IPS-15b (cell line): ENCODE measurements around the gene FAM171A2.

Source experiments
- H3K27me3 ChIP-seq: one replicate; pipeline ENCODE4 v1.6.1; 2013; ENCODE audit warnings: low read length; ENCODE audit not compliant: control insufficient read depth, insufficient read depth
- H3K36me3 ChIP-seq: one replicate; pipeline ENCODE4 v1.6.1; 2013; ENCODE audit warnings: low read length; ENCODE audit not compliant: control insufficient read depth, insufficient read depth
- H3K4me1 ChIP-seq: one replicate; pipeline ENCODE4 v1.6.1; 2013; ENCODE audit warnings: mild to moderate bottlenecking, low read length; ENCODE audit not compliant: control insufficient read depth, insufficient read depth
- H3K4me3 ChIP-seq: one replicate; pipeline ENCODE4 v1.5.1; 2013; ENCODE audit warnings: low read depth, low read length
- H3K9ac ChIP-seq: one replicate; pipeline ENCODE4 v1.6.1; 2013; ENCODE audit warnings: low read depth, mild to moderate bottlenecking, low read length
- H3K9me3 ChIP-seq: one replicate; pipeline ENCODE4 v1.6.1; 2013; ENCODE audit warnings: mild to moderate bottlenecking, low read length; ENCODE audit not compliant: control insufficient read depth, insufficient read depth

Gene FAM171A2

DNA sequence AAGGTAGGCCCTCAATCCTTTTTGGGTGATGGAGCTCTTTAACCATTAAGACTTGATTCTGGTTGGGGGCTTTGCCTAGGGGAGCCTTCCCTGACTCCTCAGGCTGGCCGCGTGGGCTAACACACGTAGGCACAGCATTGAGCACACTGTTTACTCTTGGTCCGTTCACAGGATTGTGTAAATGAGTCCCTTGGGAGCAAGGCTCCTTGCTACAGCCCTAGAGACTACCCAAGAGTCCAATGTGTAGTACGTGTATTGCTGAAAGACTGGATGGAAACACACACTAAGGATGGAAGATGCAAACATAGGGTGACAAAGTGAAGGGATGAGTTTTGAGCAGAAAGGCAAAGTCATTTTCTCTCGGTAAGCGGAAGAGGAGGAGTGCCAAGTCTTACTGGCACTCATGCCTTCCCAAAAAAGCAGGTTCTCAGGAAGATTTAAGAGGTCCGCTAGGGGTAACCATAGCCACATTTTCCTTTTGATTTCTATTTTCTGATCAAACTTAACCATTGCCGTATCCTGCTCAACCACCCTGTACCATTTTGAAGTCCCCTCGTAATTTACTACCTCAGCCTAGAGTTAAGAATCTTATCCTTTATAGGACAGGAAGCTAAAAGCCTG, 26.7 kb upstream of the FAM171A2 start:
- no peaks in the 10 kb centered on the region for H3K4me1 ChIP-seq
- no peaks in the 10 kb centered on the region for H3K36me3 ChIP-seq
- H3K9me3 ChIP-seq = no peaks in the 10 kb centered on the region
- H3K4me3 ChIP-seq = no peak overlapping the region
- H3K27me3 ChIP-seq = peaks cover 15% of the 10 kb centered on the region
- H3K9ac ChIP-seq = no peak overlapping the region

DNA sequence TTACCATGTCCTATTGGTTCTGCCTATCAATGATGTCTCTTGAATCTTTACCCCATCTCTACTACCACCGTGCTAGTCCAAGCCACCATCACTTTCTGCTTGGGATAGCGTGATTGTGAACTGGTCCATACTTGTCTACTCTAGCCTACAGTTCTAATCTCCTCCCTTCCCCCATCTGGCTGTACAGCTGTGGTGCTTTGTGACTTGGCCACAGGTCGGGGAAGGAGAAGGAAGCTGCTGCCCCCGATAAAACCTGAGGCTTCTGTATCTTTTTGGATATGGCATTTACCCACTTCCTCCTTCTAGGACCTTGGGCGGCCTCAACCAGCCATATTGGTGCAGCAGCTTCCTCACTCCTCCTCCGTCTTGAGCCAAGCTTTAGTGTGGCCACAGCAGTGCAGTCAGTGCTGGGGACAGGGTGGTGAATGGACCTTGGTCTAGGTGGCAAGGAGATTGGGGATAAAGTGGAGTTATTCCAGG, 26.1 kb upstream of the FAM171A2 start:
- H3K4me3 ChIP-seq = no peak overlapping the region
- H3K36me3 ChIP-seq = no peaks in the 10 kb centered on the region
- H3K9ac ChIP-seq = no peak overlapping the region
- H3K9me3 ChIP-seq = no peaks in the 10 kb centered on the region
- H3K27me3 ChIP-seq = peaks cover 18% of the 10 kb centered on the region
- no peaks in the 10 kb centered on the region for H3K4me1 ChIP-seq

DNA sequence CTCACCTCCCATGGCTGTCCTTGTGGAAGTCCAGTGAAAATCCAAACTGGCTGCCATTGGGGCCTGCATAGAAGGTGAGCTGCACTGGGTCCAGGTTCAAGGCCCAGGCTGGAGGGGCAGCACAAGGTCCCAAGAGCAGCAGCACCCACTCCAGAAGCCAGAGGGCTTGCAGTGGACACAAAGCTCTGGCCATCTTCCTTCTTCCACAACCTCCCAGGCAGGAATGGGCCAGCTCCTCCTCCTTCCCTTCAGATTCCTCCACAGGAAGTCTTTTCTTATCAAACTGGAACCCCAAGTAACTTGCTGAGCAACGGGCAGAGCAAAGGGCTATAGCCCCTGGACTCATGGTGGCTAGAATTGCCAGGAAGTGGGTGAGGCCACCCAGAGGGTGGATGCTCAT, 25.6 kb upstream of the FAM171A2 start, which contains the start of gene ITGA2B:
TSS of gene ITGA2B (minus strand) at position 369 of the 400 bp plus-strand sequence. CDS start at position 193, 176 bp downstream.
- no peaks in the 10 kb centered on the region for H3K9me3 ChIP-seq
- H3K4me1 ChIP-seq = peaks cover under 1% of the 10 kb centered on the region
- no peak within 1 kb of the TSS for H3K4me3 ChIP-seq
- peaks cover 23% of the 10 kb centered on the region for H3K27me3 ChIP-seq
- H3K36me3 ChIP-seq = no peaks in the 10 kb centered on the region
- no peak within 1 kb of the TSS for H3K9ac ChIP-seq

DNA sequence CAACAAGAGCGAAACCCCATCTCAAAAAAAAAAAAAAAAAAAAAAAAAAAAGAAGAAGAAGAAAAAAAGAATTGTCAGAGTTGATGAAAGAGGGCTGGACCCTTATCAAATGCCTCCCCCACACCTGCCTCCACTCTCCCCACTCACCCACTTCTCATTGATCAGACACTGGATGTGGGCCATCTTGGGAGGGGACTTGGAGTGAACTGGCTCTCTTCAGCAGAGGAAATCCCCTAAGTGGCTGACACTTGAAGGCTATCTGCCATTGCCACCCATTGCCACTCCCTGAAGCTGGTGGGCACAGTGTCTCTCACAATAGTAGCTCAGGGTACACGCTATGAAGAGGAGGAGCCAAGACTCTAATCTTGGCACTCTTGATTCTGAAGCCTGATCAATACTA, 24.2 kb upstream of the FAM171A2 start:
- H3K4me1 ChIP-seq = peaks cover 2% of the 10 kb centered on the region
- H3K36me3 ChIP-seq = no peaks in the 10 kb centered on the region
- H3K27me3 ChIP-seq = peaks cover 36% of the 10 kb centered on the region
- H3K4me3 ChIP-seq = no peak overlapping the region
- no peaks in the 10 kb centered on the region for H3K9me3 ChIP-seq
- no peak overlapping the region for H3K9ac ChIP-seq

DNA sequence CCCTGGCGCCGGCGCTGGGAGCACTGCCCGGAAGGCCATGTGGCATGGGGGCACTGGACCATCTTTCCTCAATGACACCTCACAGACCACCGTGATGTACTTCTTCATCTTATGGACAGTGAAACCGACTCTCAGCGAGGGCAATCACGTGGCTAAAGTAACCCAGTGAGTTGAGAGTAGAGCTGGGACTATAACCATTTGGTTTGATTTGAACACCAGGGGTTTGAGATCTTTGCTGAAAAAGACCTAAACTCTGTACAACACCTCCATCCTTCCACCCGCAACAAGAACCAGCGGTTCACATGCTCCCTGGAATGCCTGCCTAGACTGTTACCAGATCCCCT, 22.5 kb upstream of the FAM171A2 start:
- no peaks in the 10 kb centered on the region for H3K9me3 ChIP-seq
- H3K9ac ChIP-seq = no peak overlapping the region
- peaks cover 2% of the 10 kb centered on the region for H3K4me1 ChIP-seq
- no peaks in the 10 kb centered on the region for H3K36me3 ChIP-seq
- peak overlapping the region; percentile 70 for H3K4me3 ChIP-seq
- H3K27me3 ChIP-seq = peaks cover 39% of the 10 kb centered on the region

DNA sequence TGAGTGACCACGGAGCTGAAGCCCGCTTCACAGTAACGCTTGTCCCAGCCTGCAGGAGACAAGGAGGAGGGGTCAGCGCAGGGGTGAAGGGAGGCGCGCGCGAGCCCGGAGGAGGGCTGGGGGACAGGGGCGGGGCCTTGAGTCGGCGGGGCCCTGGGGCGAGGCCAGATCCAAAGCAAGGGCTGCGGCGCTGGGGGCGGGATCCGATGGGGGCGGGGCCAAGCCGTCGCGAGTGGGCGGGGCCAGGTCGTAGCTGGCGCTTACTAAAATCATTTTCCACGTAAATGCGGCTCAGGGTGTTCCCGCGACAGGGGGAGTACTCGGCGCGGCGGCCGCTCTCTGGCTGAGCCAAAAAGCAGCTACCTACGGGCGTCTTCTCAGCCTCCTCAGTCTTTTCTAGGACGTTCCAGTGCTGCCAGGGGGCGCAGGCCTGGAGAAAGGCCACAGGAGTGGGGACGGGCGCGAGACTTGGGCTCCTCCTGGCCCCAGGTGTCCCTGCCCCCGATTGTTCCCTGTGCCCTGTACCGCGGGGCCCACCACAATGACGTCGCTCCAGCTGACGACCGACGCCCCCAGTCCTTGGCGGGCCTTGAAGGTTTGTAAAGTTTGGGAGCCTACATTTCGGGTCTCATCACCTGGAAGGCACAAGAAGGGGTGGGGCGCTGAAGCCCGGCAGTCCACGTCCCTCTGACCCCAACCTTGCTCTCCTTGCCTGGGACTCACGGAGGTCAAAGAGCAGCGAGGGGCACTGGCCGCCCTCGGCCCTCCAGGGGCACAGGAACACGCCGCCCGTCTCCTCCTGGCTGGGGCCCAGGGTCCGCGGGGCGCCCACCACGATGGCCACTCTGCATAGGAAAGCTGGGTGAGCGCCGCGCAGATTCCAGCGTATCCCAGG, 21.9 kb upstream of the FAM171A2 start:
- Histone ChIP-seq H3K9ac (peak overlapping the region; percentile 54), H3K9me3 (no peaks in the 10 kb centered on the region), H3K27me3 (peaks cover 39% of the 10 kb centered on the region), H3K4me1 (peaks cover 2% of the 10 kb centered on the region), H3K4me3 (peak overlapping the region; percentile 70), H3K36me3 (no peaks in the 10 kb centered on the region)

DNA sequence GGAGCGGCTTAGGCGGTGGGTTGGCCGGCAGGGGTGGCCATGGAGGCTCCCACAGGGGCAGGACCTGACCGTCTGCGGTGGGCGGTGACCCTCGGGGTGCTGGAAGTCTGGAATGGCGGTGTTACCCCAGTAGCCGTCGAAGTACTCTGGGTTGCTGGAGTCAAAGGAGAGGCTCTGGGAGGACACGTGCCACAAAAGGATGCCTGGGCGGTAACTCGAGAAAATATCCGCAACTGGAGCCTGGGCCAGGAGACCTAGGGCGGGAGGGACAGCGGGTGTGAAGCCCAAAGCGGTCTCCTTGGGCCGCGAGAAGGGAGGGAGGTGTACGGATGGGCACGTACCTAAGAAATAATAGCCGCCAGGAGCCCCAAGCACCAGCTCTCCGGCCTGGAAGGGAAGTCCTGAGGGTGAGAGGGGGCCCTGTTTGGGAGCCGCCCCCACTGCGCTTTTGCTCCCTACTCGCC, 21.2 kb upstream of the FAM171A2 start:
- H3K9ac ChIP-seq = peak overlapping the region; percentile 65
- peaks cover 39% of the 10 kb centered on the region for H3K27me3 ChIP-seq
- peaks cover 2% of the 10 kb centered on the region for H3K4me1 ChIP-seq
- H3K9me3 ChIP-seq = no peaks in the 10 kb centered on the region
- peak overlapping the region; percentile 50 for H3K4me3 ChIP-seq
- H3K36me3 ChIP-seq = no peaks in the 10 kb centered on the region

DNA sequence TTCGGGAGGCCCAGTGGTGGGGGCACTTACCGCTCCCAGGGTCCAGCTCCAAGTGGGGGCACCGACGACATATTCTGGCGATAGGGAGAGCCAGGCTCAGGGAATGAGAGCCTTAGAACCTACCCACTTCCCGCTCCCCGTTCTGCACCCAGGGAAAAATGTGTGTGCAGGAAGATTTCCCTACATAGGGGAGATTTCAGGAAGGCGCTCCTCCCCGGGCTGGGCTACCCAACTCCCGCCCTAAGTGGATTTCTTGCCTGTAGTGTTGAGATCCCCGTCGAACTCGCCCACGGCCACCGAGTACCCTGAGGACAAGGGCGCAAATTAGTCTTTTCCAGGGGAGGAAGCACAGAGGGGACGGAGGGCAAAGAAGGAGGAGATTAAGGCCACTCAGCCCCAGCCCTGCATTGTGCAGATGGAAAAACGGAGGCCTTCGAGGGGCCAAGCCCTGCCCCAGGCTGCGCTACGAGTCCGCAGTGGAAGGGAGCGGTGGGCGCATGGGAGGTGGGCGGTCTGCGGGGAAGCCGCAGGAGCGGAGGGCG, 20.7 kb upstream of the FAM171A2 start:
- peak overlapping the region; percentile 50 for H3K4me3 ChIP-seq
- no peaks in the 10 kb centered on the region for H3K9me3 ChIP-seq
- H3K9ac ChIP-seq = peak overlapping the region; percentile 65
- H3K4me1 ChIP-seq = peaks cover 2% of the 10 kb centered on the region
- H3K27me3 ChIP-seq = peaks cover 39% of the 10 kb centered on the region
- H3K36me3 ChIP-seq = no peaks in the 10 kb centered on the region

DNA sequence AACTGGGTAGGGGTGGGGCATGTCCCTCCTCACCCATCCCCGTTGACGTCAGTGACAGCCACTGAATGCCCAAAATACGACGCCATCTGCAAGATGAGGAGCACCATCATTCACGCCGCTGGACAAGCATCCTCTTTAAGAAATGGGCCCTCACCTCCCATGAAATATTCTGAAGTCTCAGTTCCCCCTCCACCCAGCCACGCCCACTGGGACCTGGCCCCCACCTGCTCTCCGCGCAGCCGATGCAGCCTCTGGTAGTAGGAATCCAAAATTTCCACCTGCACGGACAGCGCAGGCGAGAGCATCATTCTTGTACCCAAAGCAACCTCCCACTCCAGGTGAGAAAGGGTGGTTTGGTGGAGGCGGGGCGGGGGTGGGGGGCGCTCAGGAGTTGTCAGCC, 20.2 kb upstream of the FAM171A2 start:
- peaks cover 2% of the 10 kb centered on the region for H3K4me1 ChIP-seq
- H3K4me3 ChIP-seq = no peak overlapping the region
- peaks cover 39% of the 10 kb centered on the region for H3K27me3 ChIP-seq
- no peaks in the 10 kb centered on the region for H3K9me3 ChIP-seq
- no peaks in the 10 kb centered on the region for H3K36me3 ChIP-seq
- no peak overlapping the region for H3K9ac ChIP-seq

DNA sequence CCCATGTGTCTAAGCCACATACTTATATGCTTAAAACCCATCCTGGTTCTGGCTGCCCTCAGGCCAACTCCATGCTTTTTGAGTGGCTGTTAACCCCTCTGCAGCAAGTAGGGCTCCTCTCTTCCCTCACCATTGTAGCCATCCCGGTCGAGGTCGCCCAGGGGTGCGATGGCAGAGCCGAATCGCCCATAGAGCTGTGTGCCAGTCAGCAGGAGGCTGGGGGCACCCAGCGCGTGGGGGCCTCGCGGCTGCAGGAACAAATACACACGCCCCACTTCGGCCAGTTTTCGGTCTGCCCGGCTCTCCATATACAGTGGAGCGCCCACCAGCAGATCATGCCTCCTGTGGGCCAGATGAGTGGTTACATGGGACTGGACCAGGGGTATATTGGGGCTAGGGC, 19.7 kb upstream of the FAM171A2 start:
- no peak overlapping the region for H3K4me3 ChIP-seq
- no peak overlapping the region for H3K9ac ChIP-seq
- no peaks in the 10 kb centered on the region for H3K36me3 ChIP-seq
- peaks cover 2% of the 10 kb centered on the region for H3K4me1 ChIP-seq
- no peaks in the 10 kb centered on the region for H3K9me3 ChIP-seq
- peaks cover 39% of the 10 kb centered on the region for H3K27me3 ChIP-seq

DNA sequence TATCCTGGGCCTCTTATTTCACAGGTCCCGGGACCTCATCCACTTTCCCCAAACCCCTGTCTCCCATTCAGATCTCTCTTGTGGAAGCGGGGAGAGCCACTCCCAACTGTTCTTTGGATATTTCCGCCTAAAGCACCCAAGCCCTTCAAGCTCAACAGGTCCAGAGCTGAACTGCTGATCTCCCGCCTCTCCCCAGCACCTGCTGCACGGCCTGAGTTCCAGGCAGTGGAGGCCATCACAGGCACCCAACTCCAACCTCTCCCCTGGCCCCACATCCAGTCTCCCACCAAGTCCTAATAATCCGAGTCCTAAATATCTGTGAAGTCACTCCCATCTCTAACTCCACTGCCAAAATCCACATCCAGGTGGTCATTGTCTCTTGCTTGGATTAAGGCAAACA, 19.3 kb upstream of the FAM171A2 start:
- Histone ChIP-seq H3K27me3 (peaks cover 39% of the 10 kb centered on the region), H3K9ac (no peak overlapping the region), H3K9me3 (no peaks in the 10 kb centered on the region), H3K36me3 (no peaks in the 10 kb centered on the region), H3K4me3 (no peak overlapping the region), H3K4me1 (peaks cover 2% of the 10 kb centered on the region)
